ENCODE measurements around the gene CYP17A1.

CYP17A1 gene

DNA sequence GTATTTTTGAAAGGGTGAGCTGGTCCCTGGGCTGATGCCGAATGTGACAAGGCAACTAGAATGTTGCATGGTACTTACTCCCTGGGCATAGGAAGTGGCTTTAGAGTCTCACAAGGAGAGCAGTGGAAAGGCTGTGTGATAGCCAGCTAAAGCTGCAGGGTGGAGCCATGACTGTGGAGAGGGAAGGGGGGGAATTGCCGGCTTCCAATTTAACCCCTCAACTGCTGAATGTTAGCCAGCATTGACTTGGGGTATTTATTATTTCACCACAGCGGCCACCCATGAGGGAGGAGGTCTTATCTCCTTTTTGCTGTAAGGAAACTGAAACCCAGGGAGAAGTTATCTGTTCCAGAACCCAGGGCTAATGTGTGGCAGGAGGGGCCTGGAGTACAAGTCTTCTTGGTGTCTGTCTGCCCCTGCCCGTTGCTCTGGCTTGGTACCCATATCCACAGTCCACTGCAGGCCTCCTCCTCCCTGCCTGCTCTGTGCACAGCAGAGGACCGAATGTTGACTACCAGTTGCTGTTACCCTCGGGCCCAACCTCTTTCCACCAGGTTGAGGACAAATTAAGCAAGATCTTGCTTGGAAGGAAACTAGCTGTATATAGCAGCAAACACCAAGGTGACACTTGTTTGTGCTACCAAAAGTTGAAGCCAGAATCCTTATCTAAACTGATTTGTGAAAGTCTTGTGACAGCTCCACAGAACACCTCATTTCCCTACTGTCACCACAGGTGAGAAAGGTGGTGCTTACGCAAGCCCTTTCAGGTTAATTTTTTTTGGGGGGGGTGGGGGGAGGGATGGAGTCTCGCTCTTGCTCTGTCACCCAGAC lies 55.9 kb downstream of the CYP17A1 start:
- no peak for DNase-seq (ENCODE audit: low spot score)
- TF ChIP-seq, protein P1, sequence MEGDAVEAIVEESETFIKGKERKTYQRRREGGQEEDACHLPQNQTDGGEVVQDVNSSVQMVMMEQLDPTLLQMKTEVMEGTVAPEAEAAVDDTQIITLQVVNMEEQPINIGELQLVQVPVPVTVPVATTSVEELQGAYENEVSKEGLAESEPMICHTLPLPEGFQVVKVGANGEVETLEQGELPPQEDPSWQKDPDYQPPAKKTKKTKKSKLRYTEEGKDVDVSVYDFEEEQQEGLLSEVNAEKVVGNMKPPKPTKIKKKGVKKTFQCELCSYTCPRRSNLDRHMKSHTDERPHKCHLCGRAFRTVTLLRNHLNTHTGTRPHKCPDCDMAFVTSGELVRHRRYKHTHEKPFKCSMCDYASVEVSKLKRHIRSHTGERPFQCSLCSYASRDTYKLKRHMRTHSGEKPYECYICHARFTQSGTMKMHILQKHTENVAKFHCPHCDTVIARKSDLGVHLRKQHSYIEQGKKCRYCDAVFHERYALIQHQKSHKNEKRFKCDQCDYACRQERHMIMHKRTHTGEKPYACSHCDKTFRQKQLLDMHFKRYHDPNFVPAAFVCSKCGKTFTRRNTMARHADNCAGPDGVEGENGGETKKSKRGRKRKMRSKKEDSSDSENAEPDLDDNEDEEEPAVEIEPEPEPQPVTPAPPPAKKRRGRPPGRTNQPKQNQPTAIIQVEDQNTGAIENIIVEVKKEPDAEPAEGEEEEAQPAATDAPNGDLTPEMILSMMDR (IDR thresholded peaks at IDR 0.05; ENCODE audit: borderline replicate concordance, control extremely low read depth, extremely low read depth, insufficient read depth, missing control alignments): no peak
- in situ Hi-C loops (cut with MboI; ENCODE audit: low sequenced_read_pairs, unreplicated experiment): no loop called here

Measured in GM13976 (cell line).